H1 (cell line): ENCODE results near the gene ANXA1. TPM values are rescaled to one million over a fixed set of nuclear protein-coding genes. Genes with fewer than 3 reads are reported as not detected.
A peak's percentile ranks its signal among the peaks of the same experiment; 100 is the strongest.

Experiments
- CTCF ChIA-PET: fragments of 300-600 bp; sonication (Branson Sonifier 250); formaldehyde crosslinking; loops from one replicate; lab custom pipeline; 2021; ENCODE audit not compliant: partially characterized antibody; lab: Charles Lee
- POLR2A ChIA-PET: fragments of 300-600 bp; sonication (Branson Sonifier 250); formaldehyde crosslinking; loops from one replicate; lab custom pipeline; 2021; ENCODE audit warnings: inconsistent platforms; ENCODE audit not compliant: partially characterized antibody; lab: Charles Lee
- DNase-seq, 2 experiments: peaks; one replicate each; pipeline versions ENCODE4 v3.0.0 to v3.0.0-alpha.2; 2010 to 2022; ENCODE audit warnings: low spot score in 2 of 2, low read depth in 1 of 2, mixed read lengths in 1 of 2
- FAIRE-seq: peaks from 2 replicates; lab custom pipeline; 2011; peaks lifted over from hg19 to GRCh38; lab: Jason Lieb, UNC
- H2AFZ ChIP-seq: 2 replicates; pipeline ENCODE4 v1.8.1; 2012; ENCODE audit warnings: low read length, inconsistent platforms
- H2AK5ac ChIP-seq: 2 replicates; pipeline ENCODE4 v1.6.1; 2013; ENCODE audit warnings: low read depth, low read length
- H2BK120ac ChIP-seq: replicated peaks from 2 replicates; pipeline ENCODE3; 2013; ENCODE audit warnings: low read depth, low read length, inconsistent platforms
- H2BK12ac ChIP-seq: 2 replicates; pipeline ENCODE4 v1.6.1; 2013; ENCODE audit warnings: low read depth, low read length
- H2BK15ac ChIP-seq: 2 replicates; pipeline ENCODE4 v1.6.1; 2013; ENCODE audit warnings: low read length
- H2BK20ac ChIP-seq: 2 replicates; pipeline ENCODE4 v1.6.1; 2013; ENCODE audit warnings: low read length
- H2BK5ac ChIP-seq: 2 replicates; pipeline ENCODE4 v1.6.1; 2013; ENCODE audit warnings: low read depth, low read length
- H3K14ac ChIP-seq: 2 replicates; pipeline ENCODE4 v1.6.1; 2013; ENCODE audit warnings: inconsistent platforms; ENCODE audit not compliant: insufficient read length
- H3K18ac ChIP-seq: 2 replicates; pipeline ENCODE4 v1.6.1; 2013; ENCODE audit warnings: low read length; ENCODE audit errors: extremely low read depth
- H3K23ac ChIP-seq: 2 replicates; pipeline ENCODE4 v1.6.1; 2013; ENCODE audit warnings: inconsistent platforms; ENCODE audit not compliant: insufficient read length
- H3K23me2 ChIP-seq: 2 replicates; pipeline ENCODE4 v1.6.1; 2013; ENCODE audit warnings: low read depth, low read length
- H3K27ac ChIP-seq: 2 replicates; pipeline ENCODE4 v1.6.1; 2011; ENCODE audit warnings: low read depth, low read length, inconsistent platforms
- H3K27me3 ChIP-seq, 4 experiments: replicated peaks in 1 of 4; 1 replicate in 1 of 4; 2 replicates in 3 of 4; pipeline versions ENCODE4 v1.6.1 to v1.8.1; 2011 to 2013; ENCODE audit warnings: low read length in 3 of 4, mild to moderate bottlenecking in 3 of 4, inconsistent platforms in 2 of 4, mixed read lengths in 2 of 4, moderate library complexity in 1 of 4; ENCODE audit not compliant: control insufficient read depth in 3 of 4, insufficient read depth in 3 of 4; ENCODE audit errors: extremely low read depth in 1 of 4
- H3K36me3 ChIP-seq, 4 experiments: 2 replicates each; pipeline versions ENCODE4 v1.6.1 to v1.8.1; 2011 to 2013; ENCODE audit warnings: mild to moderate bottlenecking in 4 of 4, low read length in 3 of 4, moderate library complexity in 2 of 4, control low read depth in 1 of 4, inconsistent platforms in 1 of 4; ENCODE audit not compliant: insufficient read depth in 4 of 4, control insufficient read depth in 2 of 4
- H3K4ac ChIP-seq: replicated peaks from 2 replicates; pipeline ENCODE3; 2013; ENCODE audit warnings: low read length, low read depth, mixed read lengths, inconsistent platforms; ENCODE audit not compliant: insufficient read length
- H3K4me1 ChIP-seq, 4 experiments: replicated peaks in 1 of 4; 1 replicate in 1 of 4; 2 replicates in 3 of 4; pipeline versions ENCODE4 v1.6.1 to v1.8.1; 2011 to 2013; ENCODE audit warnings: low read length in 3 of 4, inconsistent platforms in 2 of 4, mixed read lengths in 1 of 4; ENCODE audit not compliant: insufficient read depth in 4 of 4, control insufficient read depth in 3 of 4
- H3K4me2 ChIP-seq, 2 experiments: 2 replicates each; pipeline versions ENCODE4 v1.6.1 to v1.8.1; 2011 to 2013; ENCODE audit warnings: low read depth in 2 of 2, low read length in 2 of 2, control low read depth in 1 of 2, inconsistent platforms in 1 of 2, mild to moderate bottlenecking in 1 of 2; ENCODE audit not compliant: insufficient read depth in 1 of 2
- H3K4me3 ChIP-seq, 4 experiments: fragments of 200-600, 300-600 bp in 1 of 4; sonication (generic), shearing (Covaris generic), sonication (Bioruptor Twin) in 1 of 4; 2 replicates each; pipeline versions ENCODE4 v1.5.1 to v1.8.1; 2011 to 2016; ENCODE audit warnings: low read length in 4 of 4, low read depth in 3 of 4, control low read depth in 2 of 4, inconsistent platforms in 2 of 4, mild to moderate bottlenecking in 2 of 4, mixed read lengths in 1 of 4, moderate library complexity in 1 of 4; ENCODE audit not compliant: insufficient read depth in 2 of 4; ENCODE audit errors: extremely low read depth in 1 of 4
- H3K56ac ChIP-seq: replicated peaks from 2 replicates; pipeline ENCODE3; 2013; ENCODE audit warnings: low read depth, mild to moderate bottlenecking, mixed read lengths, low read length, inconsistent platforms; ENCODE audit not compliant: insufficient read length
- H3K79me1 ChIP-seq: 2 replicates; pipeline ENCODE4 v1.6.1; 2013; ENCODE audit warnings: low read depth, low read length, control low read depth
- H3K79me2 ChIP-seq, 2 experiments: 2 replicates each; pipeline versions ENCODE4 v1.6.1 to v1.8.1; 2012 to 2013; ENCODE audit warnings: low read length in 2 of 2, mild to moderate bottlenecking in 2 of 2, inconsistent platforms in 1 of 2; ENCODE audit not compliant: insufficient read depth in 2 of 2, control insufficient read depth in 1 of 2
- H3K9ac ChIP-seq, 4 experiments: replicated peaks in 1 of 4; 1 replicate in 1 of 4; 2 replicates in 3 of 4; pipeline versions ENCODE4 v1.6.1 to v1.8.1; 2011 to 2013; ENCODE audit warnings: low read depth in 3 of 4, low read length in 3 of 4, control low read depth in 2 of 4, mild to moderate bottlenecking in 2 of 4, moderate library complexity in 2 of 4, inconsistent platforms in 1 of 4; ENCODE audit errors: extremely low read depth in 1 of 4
- H3K9me3 ChIP-seq, 2 experiments: 2 replicates each; pipeline versions ENCODE4 v1.6.1 to v1.8.1; 2012 to 2013; ENCODE audit warnings: mild to moderate bottlenecking in 2 of 2, moderate library complexity in 2 of 2, control low read depth in 1 of 2, inconsistent platforms in 1 of 2, low read depth in 1 of 2, low read length in 1 of 2, mixed read lengths in 1 of 2; ENCODE audit not compliant: insufficient read depth in 2 of 2
- H4K20me1 ChIP-seq, 2 experiments: replicated peaks in 1 of 2; 2 replicates each; pipeline versions ENCODE3 to v1.8.1; 2011 to 2013; ENCODE audit warnings: inconsistent platforms in 2 of 2, low read length in 2 of 2, mild to moderate bottlenecking in 1 of 2; ENCODE audit not compliant: insufficient read depth in 2 of 2, control insufficient read depth in 1 of 2
- H4K5ac ChIP-seq: 2 replicates; pipeline ENCODE4 v1.6.1; 2013; ENCODE audit warnings: low read length, low read depth, mixed read lengths, inconsistent platforms; ENCODE audit not compliant: insufficient read length
- H4K8ac ChIP-seq: 2 replicates; pipeline ENCODE4 v1.8.0; 2013; ENCODE audit warnings: mild to moderate bottlenecking, moderate library complexity, low read length, inconsistent platforms; ENCODE audit not compliant: insufficient read depth; ENCODE audit errors: extremely low read depth
- H4K91ac ChIP-seq: replicated peaks from 2 replicates; pipeline ENCODE3; 2013; ENCODE audit warnings: low read length, mixed read lengths, inconsistent platforms; ENCODE audit not compliant: insufficient read length
- CBX8 ChIP-seq: fragments of 300-800, 300-1000 bp; sonication (generic); IDR thresholded peaks from 2 replicates; pipeline ENCODE4 v1.7.1; 2016; ENCODE audit warnings: low read depth, low read length, borderline replicate concordance
- CTCF ChIP-seq, 3 experiments: IDR thresholded peaks; 1 replicate in 2 of 3; 2 replicates in 1 of 3; pipeline versions ENCODE4 v1.5.1 to v1.6.1; 2011; ENCODE audit warnings: low read length in 3 of 3, mild to moderate bottlenecking in 3 of 3, inconsistent platforms in 2 of 3, low read depth in 1 of 3, moderate library complexity in 1 of 3; ENCODE audit not compliant: insufficient read depth in 1 of 3; ENCODE audit errors: control extremely low read depth in 1 of 3
- EZH2 ChIP-seq: fragments of 200-600 bp; sonication (generic); IDR thresholded peaks from 2 replicates; pipeline ENCODE4 v1.7.1; 2012; ENCODE audit warnings: low read depth, mild to moderate bottlenecking, moderate library complexity, low read length, inconsistent platforms; ENCODE audit not compliant: severe bottlenecking
- KDM1A ChIP-seq: fragments of 200-600, 300-600 bp; sonication (generic); IDR thresholded peaks from 2 replicates; pipeline ENCODE4 v1.7.1; 2016; ENCODE audit warnings: mild to moderate bottlenecking, low read length, borderline replicate concordance
- NANOG ChIP-seq: IDR thresholded peaks from 2 replicates; pipeline ENCODE4 v1.6.1; 2011; ENCODE audit warnings: low read length, low read depth, mild to moderate bottlenecking, inconsistent platforms; ENCODE audit not compliant: insufficient read depth, poor library complexity, severe bottlenecking
- RAD21 ChIP-seq, 2 experiments: IDR thresholded peaks in 1 of 2; conservative IDR thresholded peaks in 1 of 2; 2 replicates each; pipeline ENCODE4 v1.6.1; 2011; ENCODE audit warnings: low read depth in 2 of 2, low read length in 2 of 2, improper control_type of control experiment in 1 of 2, inconsistent platforms in 1 of 2, mild to moderate bottlenecking in 1 of 2, moderate library complexity in 1 of 2
- SAP30 ChIP-seq: fragments of 300-600 bp; sonication (generic); IDR thresholded peaks from 2 replicates; pipeline ENCODE4 v1.7.1; 2012; ENCODE audit warnings: low read length, moderate library complexity, mild to moderate bottlenecking, inconsistent platforms; ENCODE audit not compliant: insufficient read depth, insufficient replicate concordance
- SP4 ChIP-seq: IDR thresholded peaks from 2 replicates; pipeline ENCODE4 v1.6.1; 2012; ENCODE audit warnings: low read length, inconsistent platforms
- TBP ChIP-seq: IDR thresholded peaks from 2 replicates; pipeline ENCODE4 v1.6.1; 2011; ENCODE audit warnings: low read depth, low read length, improper control_type of control experiment
- TCF12 ChIP-seq: IDR thresholded peaks from 2 replicates; pipeline ENCODE4 v1.6.1; 2011; ENCODE audit warnings: low read depth, mild to moderate bottlenecking, low read length
- YY1 ChIP-seq: IDR thresholded peaks from 2 replicates; pipeline ENCODE4 v1.6.1; 2011; ENCODE audit warnings: low read depth, mild to moderate bottlenecking, low read length
- WGBS, 2 experiments: shearing (Covaris generic) in 1 of 2; methylation state at CpG; one replicate each; pipeline versions ENCODE4 v1.1.6 to v1.1.7; 2013 to 2015; ENCODE audit warnings: low lambda C conversion rate in 2 of 2, mixed read lengths in 2 of 2, inconsistent platforms in 1 of 2, low coverage in 1 of 2, missing lambda C conversion rate in 1 of 2; ENCODE audit not compliant: insufficient replicate concordance in 2 of 2, insufficient coverage in 1 of 2, insufficient read length in 1 of 2; ENCODE audit errors: extremely low coverage in 1 of 2, missing lambda C conversion rate in 1 of 2; 5-methylcytosine and 5-hydroxymethylcytosine counted together
- polyA plus RNA-seq, 7 experiments: library from polyadenylated mRNA; depleted of rRNA in 3 of 7; stranded (reverse) in 5 of 7; unstranded in 2 of 7; fragments of >200 nt in 5 of 7; fragments of 200-250 nt in 2 of 7; gene quantifications; 1 replicate in 5 of 7; 2 replicates in 1 of 7; 4 replicates in 1 of 7; pipeline versions ENCODE4 v1.2.1 to v1.2.3, GENCODE V29; 2011 to 2013; ENCODE audit warnings: missing spikeins in 2 of 7, mixed read lengths in 2 of 7
- total RNA-seq: library from RNA; stranded (reverse); fragmentation: NEBNext Ultra II Directional; extraction: Animal tissue kit (Norgen Biotek cat#: 25700); gene quantifications from 2 replicates; pipeline ENCODE4 v1.2.1, GENCODE V29; 2021

The ANXA1 gene
- total and polyA plus RNA-seq, 2 of the 8 experiments (the other 6 are each of a cell fraction or from before 2014, with no cell fraction given): 0.71 to 5.7 TPM

- no peak for FAIRE-seq
- no peak overlapping the region for H3K4me2 ChIP-seq
- H4K20me1 ChIP-seq: no peaks in the 10 kb centered on the region
- H3K79me2 ChIP-seq: no peaks in the 10 kb centered on the region
- H3K9ac ChIP-seq: no peak overlapping the region
- H3K4me3 ChIP-seq: no peak overlapping the region
- no peaks in the 10 kb centered on the region; a peak in 1 of 7 replicates for H3K27me3 ChIP-seq
- H3K14ac ChIP-seq: no peak overlapping the region
- no peak overlapping the region for H2BK120ac ChIP-seq
- H2BK12ac ChIP-seq: no peak overlapping the region
- no peak overlapping the region for H2BK20ac ChIP-seq
- H2BK5ac ChIP-seq: no peak overlapping the region
- H3K23ac ChIP-seq: no peak overlapping the region
- POLR2A ChIA-PET: no interaction called here
- no peaks in the 10 kb centered on the region for H3K79me1 ChIP-seq
- no peak overlapping the region for H2BK15ac ChIP-seq
- 86% methylated on average over 8 of the region's 10 CpGs; no CpG with 5 or more reads in 1 of the 2 experiments for WGBS, 2 experiments
- no peaks in the 10 kb centered on the region for H3K36me3 ChIP-seq
- no peak overlapping the region for H3K27ac ChIP-seq
- no peak overlapping the region for H3K18ac ChIP-seq
- no peak overlapping the region for H4K5ac ChIP-seq
- DNase-seq: no peak
- no peaks in the 10 kb centered on the region for H3K23me2 ChIP-seq
- H2AFZ ChIP-seq: no peak overlapping the region
- H3K4me1 ChIP-seq: 0 out of 7 replicates have a peak, but pooled peaks cover 0 to 4% (median 0%) of the 10 kb centered on the region in 4 experiments
- no peaks in the 10 kb centered on the region for H3K9me3 ChIP-seq
- no peak overlapping the region for H3K4ac ChIP-seq
- no peak overlapping the region for H3K56ac ChIP-seq
- no peak overlapping the region for H4K91ac ChIP-seq
- H4K8ac ChIP-seq: no peak overlapping the region
- CTCF ChIA-PET: interaction anchor here (0.7 to 3.0 kb wide), 25 partner anchors 12 to 1179 kb away, joined by 3 to 30 read pairs (median 4); no protein-coding TSS in a partner anchor
- H2AK5ac ChIP-seq: no peak overlapping the region
- no peak for TF ChIP-seq SP4
- TF ChIP-seq NANOG: no peak
- TF ChIP-seq TCF12: no peak
- TF ChIP-seq KDM1A: no peak
- TF ChIP-seq YY1: no peak
- no peak for TF ChIP-seq CBX8
- TF ChIP-seq CTCF (IDR thresholded peaks at IDR 0.05; ENCODE audit: control extremely low read depth in 1 of 3, insufficient read depth in 1 of 3, low read depth in 1 of 3, low read length in 3 of 3): peak in 2 of 3 experiments; percentile 15 to 33; a peak in 2 of 4 replicates
- TF ChIP-seq TBP: no peak
- no peak for TF ChIP-seq EZH2
- TF ChIP-seq RAD21 (IDR thresholded peaks at IDR 0.05 in 1 of 2, conservative IDR thresholded peaks at IDR 0.05 in 1 of 2; ENCODE audit: low read depth in 2 of 2, low read length in 2 of 2): peak; percentile 43 to 54
- no peak for TF ChIP-seq SAP30
Measured at GRCh38 chr9:73199886-73200285, 48.2 kb downstream of the ANXA1 start.
